Globus pallidus (tissue), 1 donor: Measurements from ENCODE around the gene BMPR1B.
"Not testable (repeated sequence)": the region's sequence is repeated elsewhere in the genome, so short reads cannot be mapped to it uniquely, and the experiment has no call there.

Experiments used
- DNase-seq: peaks from one replicate; pipeline ENCODE4 v3.0.0-alpha.2; 2015; ENCODE audit warnings: low spot score

BMPR1B gene

DNA sequence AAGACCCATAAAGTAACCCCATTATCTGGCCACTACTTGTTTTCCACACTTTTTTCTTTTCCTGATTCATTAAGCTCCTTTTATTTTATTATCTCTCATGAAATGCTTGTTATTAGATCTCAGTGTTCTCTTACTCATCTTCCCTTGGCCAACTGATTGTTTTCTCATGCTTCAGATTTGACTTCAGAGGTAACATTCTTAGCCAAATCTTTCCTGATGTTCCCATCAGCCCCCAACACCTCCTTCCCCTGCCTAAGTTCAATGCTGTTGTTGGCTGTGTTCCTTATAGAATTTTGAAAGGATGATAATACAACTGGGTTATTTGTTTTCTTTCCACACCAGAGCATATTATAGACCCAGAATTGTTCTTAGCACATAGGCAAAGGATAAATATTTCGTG lies 75.6 kb downstream of the BMPR1B start:
- DNase-seq: no peak

DNA sequence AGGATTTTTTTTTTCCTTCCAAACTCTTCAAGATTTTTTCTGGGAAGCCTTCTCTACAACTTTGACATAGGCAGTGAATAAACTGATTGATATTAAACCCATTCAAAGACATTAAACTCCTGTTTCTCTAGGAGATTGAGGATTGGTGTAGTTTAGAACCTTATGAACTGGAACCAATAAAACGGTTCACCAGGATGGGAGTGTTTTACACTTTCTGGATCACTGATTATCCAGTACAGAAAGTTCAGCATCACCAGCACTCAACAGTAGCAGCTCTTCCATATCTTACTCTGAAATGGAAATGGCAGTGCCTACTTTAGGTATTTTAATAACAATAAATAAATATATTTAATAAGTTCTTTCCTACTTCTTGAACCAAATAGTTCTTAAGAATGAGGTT lies 76.7 kb downstream of the BMPR1B start:
- no peak for DNase-seq

DNA sequence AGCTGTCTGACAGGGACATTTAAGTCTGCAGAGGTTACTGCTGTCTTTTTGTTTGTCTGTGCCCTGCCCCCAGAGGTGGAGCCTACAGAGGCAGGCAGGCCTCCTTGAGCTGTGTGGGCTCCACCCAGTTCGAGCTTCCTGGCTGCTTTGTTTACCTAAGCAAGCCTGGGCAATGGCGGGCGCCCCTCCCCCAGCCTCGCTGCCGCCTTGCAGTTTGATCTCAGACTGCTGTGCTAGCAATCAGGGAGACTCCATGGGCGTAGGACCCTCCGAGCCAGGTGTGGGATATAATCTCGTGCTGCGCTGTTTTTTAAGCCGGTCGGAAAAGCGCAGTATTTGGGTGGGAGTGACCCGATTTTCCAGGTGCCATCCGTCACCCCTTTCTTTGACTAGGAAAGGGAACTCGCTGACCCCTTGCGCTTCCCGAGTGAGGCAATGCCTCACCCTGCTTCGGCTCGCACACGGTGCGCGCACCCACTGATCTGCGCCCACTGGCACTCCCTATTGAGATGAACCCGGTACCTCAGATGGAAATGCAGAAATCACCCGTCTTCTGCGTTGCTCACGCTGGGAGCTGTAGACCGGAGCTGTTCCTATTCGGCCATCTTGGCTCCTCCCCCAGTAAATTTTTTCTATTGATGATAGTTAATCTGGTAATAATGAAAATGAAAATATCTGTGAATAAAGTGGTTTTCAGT lies 83.6 kb downstream of the BMPR1B start:
- not testable (repeated sequence) for DNase-seq

DNA sequence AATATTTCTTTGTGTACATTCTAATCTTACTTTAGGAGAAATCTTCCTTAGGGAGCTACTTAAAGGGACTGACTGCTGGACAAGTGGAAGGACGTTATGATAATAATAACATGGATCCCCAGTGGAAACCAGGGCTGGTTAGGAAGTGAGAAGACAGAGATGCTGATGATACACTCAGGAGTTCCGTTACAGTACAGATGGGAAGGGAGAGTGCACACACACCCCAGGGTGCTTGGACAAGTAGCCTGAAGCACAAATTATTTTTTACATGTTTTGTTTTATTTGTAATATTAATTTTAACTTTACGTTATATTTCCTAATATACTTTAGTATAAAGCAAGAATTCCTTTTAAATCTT lies 84.1 kb downstream of the BMPR1B start:
- DNase-seq: no peak

DNA sequence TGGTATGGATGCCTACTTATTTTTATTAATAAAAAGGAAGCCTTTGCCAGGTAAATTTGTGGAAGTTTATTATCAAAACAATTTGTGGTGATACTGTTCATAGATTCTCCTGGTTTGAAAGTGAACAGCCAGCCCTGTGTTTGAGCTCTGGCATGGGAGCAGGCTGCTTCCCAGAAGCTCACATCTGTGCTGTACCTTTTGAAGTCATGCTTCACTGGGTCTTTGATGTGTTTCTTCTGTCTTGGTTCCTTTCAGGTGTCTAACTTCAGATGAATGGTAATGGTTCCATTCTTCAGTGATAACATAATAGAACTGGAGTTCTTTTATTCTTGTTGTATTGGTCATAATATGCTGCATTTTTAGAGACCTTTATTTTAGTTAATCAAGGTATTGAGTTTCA lies 85.5 kb downstream of the BMPR1B start:
- no peak for DNase-seq

DNA sequence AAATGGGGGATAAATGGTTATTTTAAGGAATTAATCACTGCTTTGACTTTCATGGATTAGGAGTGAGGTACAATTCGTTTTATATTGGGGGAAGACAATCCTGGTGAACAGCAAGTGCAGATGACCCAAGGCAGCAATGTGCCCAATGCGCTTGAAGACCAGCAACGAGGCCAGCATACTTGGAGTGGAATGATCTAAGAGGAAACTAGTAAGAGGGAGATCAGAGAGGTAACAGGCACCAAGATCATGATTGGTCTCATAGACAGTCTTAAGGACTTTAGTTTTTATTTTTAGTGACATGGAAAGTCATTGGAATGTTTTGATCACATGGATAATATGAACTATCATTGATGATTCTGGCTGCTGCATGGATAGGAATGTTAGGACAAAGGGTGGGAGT lies 90.6 kb downstream of the BMPR1B start:
- DNase-seq: no peak

DNA sequence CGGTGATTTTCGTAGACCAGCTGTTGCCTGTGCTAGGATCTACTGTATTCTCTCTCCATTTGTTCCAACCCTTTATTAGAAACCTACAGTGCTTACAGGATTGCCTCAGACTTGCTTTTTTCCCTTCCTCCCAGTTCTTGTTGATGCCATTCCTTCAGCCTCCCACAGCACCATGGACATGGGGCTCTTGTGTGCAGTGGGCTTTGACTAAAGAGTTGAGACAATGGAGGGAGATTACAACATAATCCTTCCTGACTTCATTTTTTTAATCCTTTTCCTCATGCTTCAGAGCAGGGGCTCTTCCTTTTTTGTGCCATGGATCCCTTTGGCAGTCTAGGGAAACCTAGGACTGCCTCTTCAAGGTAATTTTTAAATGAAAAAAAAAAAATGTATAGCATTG lies 92.1 kb downstream of the BMPR1B start:
- no peak for DNase-seq

DNA sequence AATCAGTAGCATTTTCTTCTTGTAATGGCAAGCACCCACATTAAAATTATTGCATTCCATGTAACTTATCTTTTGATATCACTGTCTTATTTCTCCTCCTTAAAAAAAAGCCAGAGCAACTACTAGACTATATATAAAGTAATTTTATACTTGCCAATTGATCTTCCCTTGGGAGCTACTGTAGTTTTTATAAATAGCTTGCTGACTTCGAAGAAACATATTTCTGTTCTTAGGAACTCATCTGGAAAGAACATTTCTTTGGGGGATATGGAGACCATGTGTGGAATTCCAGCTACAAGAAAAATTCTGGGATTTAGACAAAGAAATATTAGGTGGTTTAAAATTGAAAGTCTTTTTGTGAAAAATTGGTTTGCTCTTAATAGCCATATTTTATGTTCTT lies 94.9 kb downstream of the BMPR1B start:
- DNase-seq: no peak

DNA sequence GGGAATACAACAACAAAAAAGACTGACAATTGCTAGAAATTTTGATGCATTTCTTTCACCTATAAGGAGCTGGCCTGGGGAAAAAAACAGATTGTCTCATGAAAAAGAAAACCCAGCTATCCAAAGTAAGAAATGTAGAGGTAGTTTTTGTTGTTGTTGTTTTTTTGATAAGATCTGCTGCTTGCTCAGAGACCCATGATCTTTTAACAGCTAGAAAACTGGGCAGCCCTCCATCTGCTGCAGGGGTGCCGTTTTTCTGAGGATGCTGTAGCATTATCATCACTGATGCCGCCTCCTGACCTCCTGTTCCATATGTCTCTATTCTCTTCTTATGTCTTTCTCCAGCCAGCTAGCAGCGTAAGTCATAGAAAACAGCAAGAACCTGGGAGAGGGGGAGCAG lies 98.3 kb downstream of the BMPR1B start:
- no peak for DNase-seq

DNA sequence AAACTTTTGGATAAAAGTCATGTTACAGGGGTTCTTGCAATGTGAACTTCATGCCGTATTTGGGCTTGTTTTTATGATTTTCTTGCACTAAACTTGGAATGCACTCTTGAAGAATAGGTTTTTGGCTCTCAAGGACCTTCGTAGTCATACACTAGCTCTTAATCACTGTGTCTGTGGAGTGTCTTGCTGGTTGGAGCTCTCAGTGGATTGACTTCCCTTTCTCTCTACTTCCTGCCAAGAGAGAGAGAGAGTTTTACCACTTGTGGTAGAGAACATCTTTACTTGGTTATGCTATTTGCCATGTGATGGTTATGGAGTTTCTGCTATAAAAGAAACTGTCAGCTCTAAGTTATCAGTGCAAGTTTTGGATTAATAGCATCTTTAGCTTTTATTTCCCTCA lies 112.4 kb downstream of the BMPR1B start:
- DNase-seq: no peak

DNA sequence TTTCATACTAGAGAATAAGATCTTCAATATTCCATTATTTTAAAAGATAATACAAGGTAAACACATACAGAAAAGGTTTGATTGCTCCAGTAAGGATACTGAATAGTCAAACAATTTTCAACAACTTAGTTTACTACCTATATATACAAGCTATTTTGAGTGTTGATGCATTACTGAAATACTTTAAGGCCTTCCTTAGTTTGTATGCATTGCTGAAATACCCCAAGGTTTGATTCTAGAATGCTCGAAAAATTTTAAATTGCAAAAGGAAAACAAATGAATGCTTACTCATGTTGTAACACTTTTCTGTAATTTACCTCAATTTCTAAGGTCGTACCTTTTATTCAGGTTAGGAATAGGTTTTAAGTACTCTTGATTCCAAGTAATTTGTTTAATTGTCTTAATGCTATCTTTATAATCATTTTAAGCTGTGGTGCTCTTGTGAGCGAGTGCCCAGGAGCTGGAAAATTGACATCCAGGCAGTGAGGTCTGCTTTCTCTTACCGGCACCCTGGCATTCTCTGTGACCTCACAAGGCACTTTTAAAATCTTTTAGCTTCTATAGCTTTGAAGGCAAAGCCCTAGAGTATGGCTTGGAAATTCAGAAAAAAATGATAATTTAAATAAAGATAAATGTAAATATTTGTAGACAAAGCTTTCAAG lies 114.0 kb downstream of the BMPR1B start:
- DNase-seq: no peak

DNA sequence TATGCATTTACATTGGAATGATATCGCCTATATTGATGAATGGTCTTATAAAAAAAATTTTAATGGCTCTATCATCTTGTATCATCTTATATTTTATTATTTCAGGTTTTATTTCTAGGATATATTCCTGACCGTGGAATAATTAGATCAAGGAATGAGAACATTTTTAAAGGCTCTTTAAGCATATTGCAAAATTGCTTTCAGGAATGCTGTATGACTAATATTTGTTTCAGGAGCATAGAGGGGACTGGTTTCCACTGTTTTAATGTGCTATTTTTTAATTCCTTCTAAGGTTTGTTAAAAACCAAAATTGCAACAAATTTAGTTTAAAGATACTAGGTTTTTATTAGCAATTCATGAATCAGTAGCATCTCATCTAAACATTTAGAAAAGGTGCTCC lies 120.2 kb downstream of the BMPR1B start:
- DNase-seq: no peak

DNA sequence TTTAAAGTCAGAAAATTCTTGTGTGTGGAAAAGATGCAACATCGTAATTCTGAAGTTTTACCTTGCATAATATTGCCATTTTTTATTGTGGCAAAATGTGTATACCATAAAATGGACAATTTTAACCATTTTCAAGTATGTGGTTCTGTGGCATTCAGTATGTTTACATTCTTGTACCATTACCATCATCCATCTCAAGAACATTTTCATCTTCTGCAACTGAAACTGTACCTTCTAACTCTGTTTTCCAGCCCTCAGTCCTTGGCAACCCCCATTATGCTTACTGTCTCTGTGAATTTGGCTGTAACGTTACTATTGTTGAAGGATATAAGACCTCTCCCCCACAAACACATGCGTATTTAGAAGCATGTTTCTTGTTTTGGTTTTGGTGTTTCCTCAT lies 123.2 kb downstream of the BMPR1B start:
- DNase-seq: no peak

DNA sequence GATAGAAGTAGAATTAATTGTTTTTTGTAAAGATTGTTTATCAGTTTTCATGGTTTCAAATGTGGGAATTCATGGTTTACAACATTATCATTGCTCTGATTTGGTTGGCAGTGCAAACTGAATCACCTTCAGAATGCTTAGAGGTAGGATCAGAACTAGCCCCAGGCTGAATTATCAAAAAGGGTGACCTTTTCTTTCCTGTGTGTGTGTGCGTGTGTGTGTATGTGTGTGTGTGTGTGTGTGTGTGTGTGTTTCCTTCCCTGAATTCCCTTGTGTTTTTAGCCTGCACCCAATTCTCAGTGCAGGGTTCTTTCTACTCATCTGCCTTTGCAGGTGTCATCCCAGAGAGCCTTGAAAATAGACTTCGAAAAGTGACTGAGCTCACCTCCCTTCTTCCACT lies 125.0 kb downstream of the BMPR1B start:
- no peak for DNase-seq

DNA sequence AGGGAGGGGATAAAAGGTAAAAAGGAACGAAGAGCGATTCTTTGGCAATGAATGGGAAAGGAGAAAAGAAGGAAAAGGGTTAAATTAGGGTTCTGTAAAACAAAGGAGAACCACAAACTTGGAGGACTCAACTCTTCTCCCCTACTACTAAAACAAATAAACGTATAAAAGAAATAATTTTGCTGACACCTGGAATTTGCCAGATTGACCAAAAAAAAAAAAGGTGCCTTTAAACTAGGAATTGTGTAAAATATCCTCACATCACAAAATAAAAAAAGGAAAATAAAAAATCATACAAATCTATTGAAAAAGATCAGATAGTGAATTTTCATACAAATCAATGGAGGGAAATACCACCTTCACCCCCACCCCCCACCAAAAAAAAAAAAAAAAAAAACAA lies 129.3 kb downstream of the BMPR1B start:
- DNase-seq: no peak

DNA sequence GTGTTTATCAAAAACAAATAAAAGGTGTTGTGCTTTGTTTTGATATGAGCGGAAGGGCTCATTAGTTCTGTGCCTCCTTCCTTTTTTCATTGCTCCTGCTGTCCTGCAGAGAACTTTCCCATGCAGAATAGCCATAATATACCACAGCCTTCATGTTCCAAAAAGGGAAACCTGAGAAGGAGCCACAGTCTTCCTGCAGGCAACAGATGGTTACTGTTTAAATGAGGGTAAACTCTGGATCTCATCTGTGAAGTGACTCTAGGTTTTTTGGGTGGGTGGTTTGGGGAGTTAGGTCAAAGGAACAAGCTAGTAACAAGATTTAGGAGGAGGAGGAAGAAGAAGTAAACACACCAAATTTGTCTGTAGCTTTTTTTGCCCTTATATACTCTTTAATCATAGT lies 131.8 kb downstream of the BMPR1B start:
- no peak for DNase-seq

DNA sequence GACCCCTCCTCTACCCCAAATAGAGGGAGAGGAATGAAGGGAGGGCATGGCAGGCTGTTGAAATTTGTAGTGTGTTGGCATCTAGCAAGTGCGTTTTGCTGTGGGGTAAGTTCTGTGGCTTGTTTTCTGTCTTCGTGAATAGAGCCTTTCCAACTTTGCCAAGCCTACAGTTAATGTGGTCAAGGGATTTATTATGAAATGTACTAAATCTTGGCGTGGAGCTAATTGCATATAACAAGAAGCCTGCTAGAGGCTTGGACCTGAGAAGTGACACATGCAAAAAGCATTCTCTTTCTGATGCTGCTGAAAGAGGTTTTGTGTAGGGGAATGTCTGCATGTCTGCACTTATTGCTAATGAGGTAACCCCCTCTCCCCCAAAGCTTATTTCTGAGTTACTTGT lies 132.2 kb downstream of the BMPR1B start:
- peak; percentile 7 for DNase-seq

DNA sequence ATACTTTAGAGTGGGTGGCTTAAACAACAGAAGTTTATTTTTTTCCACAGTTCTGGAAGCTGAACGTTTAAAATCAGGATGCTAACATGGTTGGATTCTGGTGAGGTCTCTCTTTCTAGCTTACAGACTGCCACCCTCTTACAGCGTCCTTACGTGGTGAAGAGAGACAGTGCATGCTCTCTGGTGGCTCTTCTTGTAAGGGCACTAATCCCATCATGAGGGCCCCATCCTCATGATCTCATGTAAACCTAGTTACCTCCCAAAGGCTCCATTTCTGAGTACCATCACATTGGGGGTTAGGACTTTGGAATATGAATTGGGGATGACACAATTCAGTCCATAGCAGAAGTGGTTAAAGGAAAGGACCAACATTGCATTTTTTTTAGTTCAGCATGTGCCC lies 132.8 kb downstream of the BMPR1B start:
- DNase-seq: no peak

DNA sequence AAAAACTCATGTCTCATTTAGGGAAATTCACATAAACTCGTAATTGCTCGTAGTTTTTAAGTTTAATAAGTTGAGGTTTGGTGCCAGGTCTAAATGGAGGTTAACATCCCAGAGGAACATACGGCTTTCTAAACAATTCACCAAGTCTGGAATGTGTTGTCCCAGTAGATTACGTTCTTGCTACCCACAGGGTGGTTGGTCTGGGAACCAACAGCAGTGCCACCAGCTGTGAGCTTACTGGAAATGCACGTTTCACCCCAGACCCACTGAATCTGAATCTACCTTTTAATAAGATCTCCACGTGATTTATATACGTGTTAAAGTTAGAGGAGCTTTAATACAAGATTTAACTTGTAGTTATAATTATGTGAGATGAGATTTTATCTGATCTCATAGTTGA lies 134.3 kb downstream of the BMPR1B start:
- DNase-seq: no peak

DNA sequence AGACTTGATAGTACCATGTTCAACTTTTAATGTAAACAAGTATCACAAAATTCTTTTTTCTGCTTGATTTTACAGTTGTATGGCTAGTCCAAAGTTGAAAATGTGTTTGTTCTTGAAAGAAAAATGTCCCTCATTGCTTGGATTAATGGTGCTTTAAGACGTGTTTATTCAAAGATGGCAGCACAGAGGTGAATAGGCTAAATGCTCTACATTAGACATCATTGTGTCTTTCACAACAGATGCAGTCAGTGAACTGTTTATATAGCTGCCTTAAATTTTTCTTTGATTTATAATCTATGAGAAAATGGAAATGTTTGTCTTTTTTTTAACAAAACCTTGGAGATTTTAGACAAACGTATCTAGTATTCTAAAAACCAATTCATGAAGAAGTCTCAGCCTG lies 137.3 kb downstream of the BMPR1B start:
- DNase-seq: no peak

DNA sequence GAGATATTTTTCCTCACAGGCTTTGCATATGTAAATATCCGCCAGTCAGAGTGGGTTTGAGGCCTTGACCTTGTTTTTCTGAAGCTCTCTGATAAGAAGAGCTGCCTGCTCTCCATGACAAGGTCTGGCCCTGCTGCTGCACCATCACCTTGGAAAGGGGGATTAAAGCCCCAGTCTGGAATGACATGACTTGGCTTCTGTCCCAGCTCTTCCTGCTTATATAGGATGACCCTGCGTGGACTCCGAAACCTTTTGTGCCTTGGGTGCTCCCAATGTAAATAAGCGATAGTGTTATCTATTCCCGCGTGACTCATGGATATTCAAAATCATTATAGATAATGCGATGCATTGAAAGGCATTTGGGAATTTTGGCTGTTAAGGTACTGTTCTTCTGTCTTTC lies 139.3 kb downstream of the BMPR1B start:
- no peak for DNase-seq

DNA sequence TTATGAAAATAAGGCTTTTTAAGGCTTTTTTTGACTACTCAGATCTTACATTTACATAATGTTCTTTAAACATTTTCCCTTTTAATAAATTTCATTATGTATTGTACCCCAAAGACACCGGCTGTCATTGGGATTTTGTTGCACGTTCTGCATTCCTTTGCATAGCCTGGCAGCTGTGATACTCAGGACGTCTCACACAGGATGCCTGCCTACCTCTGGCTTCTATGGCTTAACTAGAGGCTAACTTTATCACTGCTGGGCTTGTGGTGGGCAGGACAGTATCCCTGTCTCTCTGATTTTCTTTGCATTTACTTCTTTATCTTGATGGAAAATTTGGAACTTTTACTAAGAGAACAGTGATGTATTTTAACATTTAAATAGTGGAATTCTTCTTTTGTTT lies 147.8 kb downstream of the BMPR1B start:
- no peak for DNase-seq

DNA sequence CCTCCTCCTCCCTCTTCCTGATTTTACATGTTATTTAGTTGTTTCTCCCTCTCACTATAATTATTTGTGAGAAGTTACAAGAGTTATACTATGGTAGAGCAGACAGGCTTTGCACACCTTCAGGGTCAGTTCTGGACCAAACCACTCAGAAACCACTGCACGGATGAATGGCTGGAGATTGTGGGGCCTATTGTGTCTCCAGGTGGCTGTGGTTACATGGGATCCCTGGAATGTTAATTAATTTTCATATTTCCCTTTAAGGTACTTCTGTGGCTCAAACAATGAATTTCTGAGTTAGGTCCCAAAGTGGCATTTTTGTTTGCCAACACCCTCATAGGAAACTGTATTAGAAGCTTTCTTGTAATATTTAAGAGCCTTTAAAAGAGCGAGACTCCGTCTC lies 151.9 kb downstream of the BMPR1B start:
- no peak for DNase-seq

DNA sequence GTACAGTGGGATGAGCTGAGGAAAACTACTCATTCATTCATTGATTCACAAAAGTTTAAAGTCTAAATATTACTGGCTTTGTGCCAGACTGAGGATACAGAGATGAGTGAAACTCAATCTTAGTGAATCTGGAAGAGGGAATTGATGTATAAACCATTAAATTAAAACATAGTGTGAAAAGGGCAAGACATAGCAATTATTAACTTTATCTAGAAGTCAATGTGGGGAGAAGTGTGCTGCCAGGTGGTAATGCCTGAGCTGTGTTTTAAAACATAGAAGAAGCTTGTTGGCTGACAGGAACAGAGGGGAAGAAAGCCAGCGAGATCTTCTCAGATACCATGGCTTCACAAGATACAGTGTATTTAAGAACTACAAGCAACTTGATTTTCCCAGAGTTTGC lies 153.4 kb downstream of the BMPR1B start:
- no peak for DNase-seq
